ENCODE measurements around the gene TNK1. TPM values are rescaled to one million over a fixed set of nuclear protein-coding genes. Genes with fewer than 3 reads are reported as not detected.
A peak's percentile ranks its signal among the peaks of the same experiment; 100 is the strongest.

TNK1 gene
- total RNA-seq, 2 experiments from 2014 or later, result 4.0 to 4.8 TPM

DNA sequence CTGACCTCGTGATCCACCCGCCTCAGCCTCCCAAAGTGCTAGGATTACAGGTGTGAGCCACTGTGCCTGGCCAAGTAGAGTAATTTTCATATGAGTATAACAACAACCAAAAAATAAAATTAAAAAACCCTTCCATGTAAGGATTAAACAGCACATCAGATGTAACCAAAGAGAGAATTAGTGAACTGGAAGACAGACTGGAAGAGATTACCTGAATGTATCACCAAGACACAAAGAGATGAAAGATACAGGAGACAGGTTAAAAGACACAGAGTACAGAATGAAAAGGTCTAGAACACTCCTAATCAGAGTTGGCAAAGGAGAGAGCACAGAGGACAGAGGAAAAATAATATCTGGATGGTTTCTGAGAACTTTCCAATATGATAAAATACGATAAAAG, 1.8 kb upstream of the TNK1 start:
- H3K9me3 Mint-ChIP-seq, result peaks cover 3% of the 10 kb centered on the region
- CTCF ChIA-PET, result interaction anchor here (0.5 kb wide), 1 partner anchor 168 kb away, joined by 4 read pairs; no protein-coding TSS in a partner anchor
- intact Hi-C loops (cut with micrococcal nuclease), result no loop called here
- no peak overlapping the region for H3K4me3 Mint-ChIP-seq
- no peak overlapping the region for H3K27ac Mint-ChIP-seq
- DNase-seq, result no peak
- H3K27me3 Mint-ChIP-seq (ENCODE audit: low read depth), result peaks cover 35% of the 10 kb centered on the region
- H3K36me3 Mint-ChIP-seq (ENCODE audit: low read depth), result no peaks in the 10 kb centered on the region
- H3K4me1 Mint-ChIP-seq (ENCODE audit: low read depth), result no peaks in the 10 kb centered on the region

DNA sequence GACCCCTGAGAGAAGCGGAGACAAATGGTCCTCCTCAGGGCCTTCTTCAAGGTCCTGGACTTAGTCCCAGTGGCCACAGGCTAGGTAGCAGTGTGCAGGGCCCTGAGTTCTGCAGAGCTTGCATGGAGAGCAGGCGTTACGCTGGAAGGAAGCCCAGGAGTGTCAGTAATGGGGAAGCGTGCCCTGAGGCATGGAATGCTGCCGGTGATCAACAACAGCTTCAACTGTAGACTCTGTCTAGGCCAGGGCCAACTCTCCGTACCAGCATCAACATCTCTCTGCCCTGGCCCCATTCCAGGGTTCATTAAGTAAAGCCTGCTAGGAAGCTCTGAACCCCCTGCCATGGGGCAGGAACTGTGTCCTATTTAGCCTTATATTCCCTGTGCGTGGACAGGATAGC, 568 bp upstream of the TNK1 start:
- peaks cover 35% of the 10 kb centered on the region for H3K27me3 Mint-ChIP-seq (ENCODE audit: low read depth)
- peaks cover 3% of the 10 kb centered on the region for H3K9me3 Mint-ChIP-seq
- intact Hi-C loops (cut with micrococcal nuclease), result no loop called here
- H3K36me3 Mint-ChIP-seq (ENCODE audit: low read depth), result no peaks in the 10 kb centered on the region
- CTCF ChIA-PET, result interaction anchor here (1.1 kb wide), 1 partner anchor 134 kb away, joined by 3 read pairs; no protein-coding TSS in a partner anchor
- no peak overlapping the region for H3K4me3 Mint-ChIP-seq
- no peak overlapping the region for H3K27ac Mint-ChIP-seq
- no peak for DNase-seq
- H3K4me1 Mint-ChIP-seq (ENCODE audit: low read depth), result peaks cover 4% of the 10 kb centered on the region

DNA sequence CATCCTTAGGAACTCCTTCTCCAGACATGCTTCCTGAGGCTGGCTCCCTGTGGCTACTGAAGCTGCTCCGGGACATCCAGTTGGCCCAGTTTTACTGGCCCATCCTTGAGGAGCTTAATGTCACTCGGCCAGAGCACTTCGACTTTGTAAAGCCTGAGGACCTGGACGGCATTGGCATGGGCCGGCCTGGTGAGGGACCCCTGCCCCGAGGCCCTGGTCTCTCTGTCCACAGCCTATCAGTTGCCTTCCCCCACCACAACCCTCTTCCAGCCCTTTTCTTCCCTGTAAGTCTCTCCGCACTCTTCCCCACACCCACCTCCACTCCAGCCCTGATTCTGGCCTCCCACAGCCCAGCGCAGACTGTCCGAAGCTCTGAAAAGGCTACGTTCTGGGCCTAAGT, 2.0 kb downstream of the TNK1 start:
- Mint-ChIP-seq H3K4me1 (ENCODE audit: low read depth) (peaks cover 4% of the 10 kb centered on the region), H3K4me3 (no peak overlapping the region), H3K36me3 (ENCODE audit: low read depth) (no peaks in the 10 kb centered on the region), H3K27me3 (ENCODE audit: low read depth) (peaks cover 30% of the 10 kb centered on the region), H3K9me3 (peaks cover 3% of the 10 kb centered on the region), H3K27ac (no peak overlapping the region)
- CTCF ChIA-PET, result interaction anchor here (0.6 to 2.4 kb wide), 2 partner anchors 10 to 178 kb away, joined by 3 to 6 read pairs; no protein-coding TSS in a partner anchor
- intact Hi-C loops (cut with micrococcal nuclease), result no loop called here
- no peak for DNase-seq

DNA sequence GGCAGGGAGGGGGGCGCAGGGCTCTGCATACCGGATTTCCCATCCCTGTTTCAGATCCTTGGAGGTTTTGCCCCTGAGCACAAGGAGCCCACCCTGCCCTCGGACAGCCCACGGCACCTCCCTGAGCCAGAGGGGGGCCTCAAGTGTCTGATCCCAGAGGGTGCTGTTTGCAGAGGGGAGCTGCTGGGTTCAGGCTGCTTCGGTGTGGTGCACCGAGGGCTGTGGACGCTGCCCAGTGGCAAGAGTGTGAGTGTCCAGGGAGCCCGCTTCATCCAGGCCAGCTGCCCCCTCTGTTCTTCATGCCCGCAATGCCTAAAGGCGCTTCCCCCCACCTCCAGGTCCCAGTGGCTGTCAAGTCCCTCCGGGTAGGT, 2.5 kb downstream of the TNK1 start:
- Mint-ChIP-seq H3K9me3 (peaks cover 3% of the 10 kb centered on the region), H3K36me3 (ENCODE audit: low read depth) (no peaks in the 10 kb centered on the region), H3K4me1 (ENCODE audit: low read depth) (peaks cover 4% of the 10 kb centered on the region), H3K27me3 (ENCODE audit: low read depth) (peaks cover 30% of the 10 kb centered on the region), H3K27ac (no peak overlapping the region), H3K4me3 (peak overlapping the region; percentile 70)
- no peak for DNase-seq
- intact Hi-C loops (cut with micrococcal nuclease), result no loop called here
- CTCF ChIA-PET, result interaction anchor here (0.6 to 2.4 kb wide), 2 partner anchors 10 to 177 kb away, joined by 3 to 6 read pairs; no protein-coding TSS in a partner anchor

- H3K9me3 Mint-ChIP-seq, result peaks cover 3% of the 10 kb centered on the region
- intact Hi-C loops (cut with micrococcal nuclease), result loop anchor here (1.0 kb wide), 2 partner anchors 10 to 51 kb away; partner anchors contain the start of genes PLSCR3 and TMEM102
- CTCF ChIA-PET, result interaction anchor here (0.7 to 2.4 kb wide), 3 partner anchors 10 to 300 kb away, joined by 3 to 6 read pairs (median 3); no protein-coding TSS in a partner anchor
- H3K27me3 Mint-ChIP-seq (ENCODE audit: low read depth), result peaks cover 30% of the 10 kb centered on the region
- DNase-seq, result peak; percentile 74
- H3K4me3 Mint-ChIP-seq, result peak overlapping the region; percentile 70
- no peaks in the 10 kb centered on the region for H3K36me3 Mint-ChIP-seq (ENCODE audit: low read depth)
- H3K27ac Mint-ChIP-seq, result peak overlapping the region; percentile 47
- peaks cover 4% of the 10 kb centered on the region for H3K4me1 Mint-ChIP-seq (ENCODE audit: low read depth)
Observed at GRCh38 chr17:7383742-7384488, 3.0 kb downstream of the TNK1 start.

GRCh38 chr17:7384489-7385081, 3.7 kb downstream of the TNK1 start:
- CTCF ChIA-PET, result interaction anchor here (0.7 to 2.4 kb wide), 3 partner anchors 9 to 299 kb away, joined by 3 to 6 read pairs (median 3); no protein-coding TSS in a partner anchor
- no peaks in the 10 kb centered on the region for H3K36me3 Mint-ChIP-seq (ENCODE audit: low read depth)
- H3K4me1 Mint-ChIP-seq (ENCODE audit: low read depth), result peaks cover 4% of the 10 kb centered on the region
- no peaks in the 10 kb centered on the region for H3K9me3 Mint-ChIP-seq
- peak overlapping the region; percentile 65 for H3K27ac Mint-ChIP-seq
- H3K27me3 Mint-ChIP-seq (ENCODE audit: low read depth), result peaks cover 23% of the 10 kb centered on the region
- intact Hi-C loops (cut with micrococcal nuclease), result loop anchor here (1.0 kb wide), 2 partner anchors 10 to 51 kb away; partner anchors contain the start of genes PLSCR3 and TMEM102
- no peak for DNase-seq
- peak overlapping the region; percentile 70 for H3K4me3 Mint-ChIP-seq

- DNase-seq, result no peak
- Mint-ChIP-seq H3K27ac (no peak overlapping the region), H3K9me3 (no peaks in the 10 kb centered on the region), H3K27me3 (ENCODE audit: low read depth) (no peaks in the 10 kb centered on the region), H3K4me3 (no peak overlapping the region), H3K36me3 (ENCODE audit: low read depth) (peaks cover 4% of the 10 kb centered on the region), H3K4me1 (ENCODE audit: low read depth) (peaks cover 29% of the 10 kb centered on the region)
- intact Hi-C loops (cut with micrococcal nuclease), result no loop called here
- CTCF ChIA-PET, result interaction anchor here (0.7 to 1.3 kb wide), 3 partner anchors 33 to 172 kb away, joined by 3 to 5 read pairs (median 5); no protein-coding TSS in a partner anchor
Observed at GRCh38 chr17:7388856-7389255, 8.0 kb downstream of the TNK1 start.

- Mint-ChIP-seq H3K4me1 (ENCODE audit: low read depth) (peaks cover 30% of the 10 kb centered on the region), H3K9me3 (no peaks in the 10 kb centered on the region), H3K27me3 (ENCODE audit: low read depth) (no peaks in the 10 kb centered on the region), H3K27ac (no peak overlapping the region), H3K4me3 (no peak overlapping the region), H3K36me3 (ENCODE audit: low read depth) (peaks cover 4% of the 10 kb centered on the region)
- intact Hi-C loops (cut with micrococcal nuclease), result loop anchor here (5.0 kb wide), 1 partner anchor 33 kb away; the partner anchor contains the start of gene TMEM95
- CTCF ChIA-PET, result interaction anchor here (0.6 to 1.2 kb wide), 3 partner anchors 35 to 167 kb away, joined by 3 to 5 read pairs (median 3); no protein-coding TSS in a partner anchor
- DNase-seq, result no peak
Observed at GRCh38 chr17:7389924-7390910, 9.3 kb downstream of the TNK1 start.

GRCh38 chr17:7391307-7391706, 10.4 kb downstream of the TNK1 start:
- Mint-ChIP-seq H3K27me3 (ENCODE audit: low read depth) (no peaks in the 10 kb centered on the region), H3K36me3 (ENCODE audit: low read depth) (peaks cover 4% of the 10 kb centered on the region), H3K4me3 (no peak overlapping the region), H3K9me3 (no peaks in the 10 kb centered on the region), H3K4me1 (ENCODE audit: low read depth) (peaks cover 30% of the 10 kb centered on the region), H3K27ac (no peak overlapping the region)
- CTCF ChIA-PET, result no interaction called here
- intact Hi-C loops (cut with micrococcal nuclease), result loop anchor here (5.0 kb wide), 1 partner anchor 34 kb away; the partner anchor contains the start of gene TMEM95
- no peak for DNase-seq

DNA sequence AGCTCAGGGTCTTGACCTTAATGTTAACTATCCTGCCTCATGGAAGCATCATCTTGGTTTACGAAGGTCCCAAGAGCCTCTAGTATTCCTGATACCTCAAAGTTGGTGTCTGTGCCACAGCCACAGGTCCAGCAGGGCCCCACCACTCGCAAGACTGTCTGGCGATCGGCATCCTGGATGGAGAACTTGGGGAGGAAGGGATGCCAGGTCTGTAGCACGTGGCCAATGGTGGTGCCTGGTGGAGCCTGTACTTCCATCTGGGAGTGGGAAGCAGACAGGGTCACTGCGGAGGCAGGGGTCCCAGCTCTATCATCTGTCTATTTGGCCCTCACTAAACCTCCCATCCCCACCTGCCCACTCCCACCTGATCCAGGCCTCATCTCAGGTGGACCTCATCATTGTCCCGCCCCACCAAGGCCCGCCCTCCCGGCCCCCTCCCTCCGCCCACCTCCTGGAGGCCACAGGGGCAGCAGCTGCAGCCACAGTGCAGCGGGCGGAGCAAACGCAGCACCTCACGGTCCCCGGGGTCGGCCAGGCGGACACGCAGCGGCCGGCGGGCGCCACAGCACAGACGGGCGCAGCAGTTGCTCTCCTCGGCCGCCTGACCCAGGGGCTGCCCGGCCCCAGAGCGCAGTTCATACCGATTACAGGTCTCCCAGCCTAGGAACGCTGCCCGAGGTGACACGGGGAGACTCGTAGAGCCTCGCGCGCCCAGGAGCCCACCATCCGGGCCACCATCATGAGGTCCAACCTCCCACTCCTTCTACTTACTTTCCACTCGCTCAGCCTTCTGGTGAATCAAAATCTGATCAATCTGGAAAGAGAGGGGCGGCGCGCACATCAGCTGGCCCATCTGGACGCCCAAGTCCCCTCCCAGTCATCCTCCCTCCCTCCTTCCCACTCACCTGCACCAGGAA, 12.1 kb downstream of the TNK1 start:
- H3K9me3 Mint-ChIP-seq, result no peaks in the 10 kb centered on the region
- DNase-seq, result no peak
- no peak overlapping the region for H3K27ac Mint-ChIP-seq
- H3K36me3 Mint-ChIP-seq (ENCODE audit: low read depth), result peaks cover 4% of the 10 kb centered on the region
- peaks cover 30% of the 10 kb centered on the region for H3K4me1 Mint-ChIP-seq (ENCODE audit: low read depth)
- H3K27me3 Mint-ChIP-seq (ENCODE audit: low read depth), result no peaks in the 10 kb centered on the region
- H3K4me3 Mint-ChIP-seq, result peak overlapping the region; percentile 95
- intact Hi-C loops (cut with micrococcal nuclease), result loop anchor here (5.0 kb wide), 1 partner anchor 36 kb away; the partner anchor contains the start of gene TMEM95
- CTCF ChIA-PET, result interaction anchor here (0.6 to 1.0 kb wide), 5 partner anchors 8 to 51 kb away, joined by 3 to 4 read pairs (median 4); no protein-coding TSS in a partner anchor

All from activated naive CD4-positive, alpha-beta T cell treated with anti-CD3 and anti-CD28 coated beads for 36 hours (primary cell).